GM23338 (cell line): ENCODE results near the gene TMEM132A. TPM values are rescaled to one million over a fixed set of nuclear protein-coding genes. Genes with fewer than 3 reads are reported as not detected.

Experiments used
- ATAC-seq: fragments of 200-7000 bp; cut with Tn5 transposase; 3 replicates; pipeline ENCODE4 v1.9.1; 2020
- DNase-seq: peaks from one replicate; pipeline ENCODE4 v3.0.0-alpha.2; 2015; ENCODE audit warnings: low spot score
- H2AFZ ChIP-seq: fragments of 200-600 bp; sonication (generic); 2 replicates; pipeline ENCODE4 v1.8.0; 2016; ENCODE audit warnings: antibody characterized with exemption, mild to moderate bottlenecking, moderate library complexity
- H3F3A ChIP-seq: fragments of 200-600 bp; sonication (generic); replicated peaks from 2 replicates; pipeline ENCODE4 v1.8.0; 2017; ENCODE audit warnings: antibody characterized with exemption, mixed run types, low read depth
- H3K27ac ChIP-seq: fragments of 200-600 bp; sonication (generic); 2 replicates; pipeline ENCODE4 v1.6.1; 2016; ENCODE audit warnings: low read depth
- H3K27me3 ChIP-seq: fragments of 200-600 bp; sonication (generic); 2 replicates; pipeline ENCODE4 v1.8.0; 2016; ENCODE audit warnings: mild to moderate bottlenecking, mixed run types, moderate library complexity; ENCODE audit not compliant: insufficient read depth
- H3K36me3 ChIP-seq: fragments of 200-600 bp; sonication (generic); 2 replicates; pipeline ENCODE4 v1.8.0; 2016; ENCODE audit warnings: mild to moderate bottlenecking; ENCODE audit not compliant: insufficient read depth
- H3K4me1 ChIP-seq: fragments of 200-600 bp; sonication (generic); 2 replicates; pipeline ENCODE4 v1.8.0; 2016; ENCODE audit warnings: mild to moderate bottlenecking, moderate library complexity; ENCODE audit not compliant: insufficient read depth
- H3K4me2 ChIP-seq: fragments of 200-600 bp; sonication (generic); 2 replicates; pipeline ENCODE4 v1.7.1; 2017; ENCODE audit warnings: mixed run types
- H3K4me3 ChIP-seq: fragments of 200-600 bp; sonication (generic); 2 replicates; pipeline ENCODE4 v1.6.1; 2016; ENCODE audit warnings: mixed run types
- H3K79me2 ChIP-seq: fragments of 200-600 bp; sonication (generic); replicated peaks from 2 replicates; pipeline ENCODE4 v1.8.0; 2017; ENCODE audit warnings: mild to moderate bottlenecking; ENCODE audit not compliant: insufficient read depth
- H3K9me2 ChIP-seq: fragments of 200-600 bp; sonication (generic); 2 replicates; pipeline ENCODE4 v1.8.0; 2017; ENCODE audit not compliant: insufficient read depth
- H4K20me1 ChIP-seq: fragments of 200-600 bp; sonication (generic); replicated peaks from 2 replicates; pipeline ENCODE4 v1.8.0; 2017; ENCODE audit warnings: mild to moderate bottlenecking; ENCODE audit not compliant: insufficient read depth
- H3K27ac Mint-ChIP-seq: 2 replicates; pipeline ENCODE4 v1.8.0; 2020; ENCODE audit warnings: inconsistent platforms, mild to moderate bottlenecking, moderate library complexity, mixed read lengths
- H3K27me3 Mint-ChIP-seq: 3 replicates; pipeline ENCODE4 v1.8.0; 2022; ENCODE audit warnings: low read depth, mild to moderate bottlenecking, moderate library complexity, mixed read lengths, inconsistent platforms; ENCODE audit not compliant: insufficient read depth, poor library complexity
- H3K36me3 Mint-ChIP-seq: 3 replicates; pipeline ENCODE4 v1.8.0; 2021; ENCODE audit warnings: low read depth, mild to moderate bottlenecking, inconsistent platforms, moderate library complexity, mixed read lengths
- H3K4me1 Mint-ChIP-seq: 3 replicates; pipeline ENCODE4 v1.8.0; 2020; ENCODE audit warnings: mild to moderate bottlenecking, inconsistent platforms, mixed read lengths
- H3K4me3 Mint-ChIP-seq: 3 replicates; pipeline ENCODE4 v1.8.0; 2021; ENCODE audit warnings: moderate library complexity, mild to moderate bottlenecking, inconsistent platforms, mixed read lengths
- H3K9me3 Mint-ChIP-seq: 3 replicates; pipeline ENCODE4 v1.8.0; 2020; ENCODE audit warnings: moderate library complexity, mild to moderate bottlenecking, inconsistent platforms, mixed read lengths
- EZH2 ChIP-seq: fragments of 200-600 bp; sonication (generic); IDR thresholded peaks from one replicate; pipeline ENCODE4 v1.8.0; 2017; ENCODE audit warnings: antibody characterized with exemption, mild to moderate bottlenecking, low read depth; ENCODE audit not compliant: unreplicated experiment
- EZH2phosphoT487 ChIP-seq: fragments of 200-600 bp; sonication (generic); IDR thresholded peaks from one replicate; pipeline ENCODE4 v1.8.1; 2018; ENCODE audit warnings: antibody characterized with exemption; ENCODE audit not compliant: unreplicated experiment
- POLR2AphosphoS5 ChIP-seq: IDR thresholded peaks from 2 replicates; pipeline ENCODE4 v1.6.1; 2016; ENCODE audit warnings: antibody characterized with exemption, low read depth
- REST ChIP-seq: IDR thresholded peaks from one replicate; pipeline ENCODE4 v1.6.1; 2018; ENCODE audit warnings: antibody characterized with exemption; ENCODE audit not compliant: unreplicated experiment
- STAT1 ChIP-seq: IDR thresholded peaks from one replicate; pipeline ENCODE4 v1.6.1; 2016; ENCODE audit warnings: antibody characterized with exemption; ENCODE audit not compliant: unreplicated experiment
- ZNF114 ChIP-seq: fragments of 250-450 bp; sonication (Bioruptor Pico); IDR thresholded peaks from 2 replicates; pipeline ENCODE4 v1.5.0; 2020; ENCODE audit warnings: mild to moderate bottlenecking, moderate library complexity
- polyA plus RNA-seq: library from polyadenylated mRNA; unstranded; fragments of >200 nt; fragmentation: Nextera tagmentation; extraction: Ambion mirVana; gene quantifications from 2 replicates; pipeline ENCODE4 v1.2.1, GENCODE V29; 2016
- total RNA-seq: library from RNA; depleted of rRNA; stranded (reverse); fragments of >200 nt; shearing (Covaris generic); gene quantifications from 2 replicates; pipeline ENCODE4 v1.2.3, GENCODE V29; 2014
- TF ChIP-seq, protein P1 (sequence below): IDR thresholded peaks from 2 replicates; pipeline ENCODE4 v1.6.1; 2016; ENCODE audit warnings: antibody characterized with exemption
- TF ChIP-seq, protein P2 (sequence below): fragments of 250-450 bp; sonication (Bioruptor Pico); IDR thresholded peaks from 2 replicates; pipeline ENCODE4 v1.5.0; 2020; ENCODE audit warnings: mild to moderate bottlenecking, moderate library complexity
- TF ChIP-seq, protein P3 (sequence below), 2 experiments: fragments of 200-600 bp in 1 of 2; sonication (generic) in 1 of 2; conservative IDR thresholded peaks; 2 replicates each; pipeline versions ENCODE4 v1.5.1 to v1.6.1; 2016 to 2017; ENCODE audit warnings: antibody characterized with exemption in 2 of 2, low read depth in 2 of 2, mild to moderate bottlenecking in 2 of 2, moderate library complexity in 1 of 2

Gene TMEM132A
- total and polyA plus RNA-seq, 2 experiments from 2014 or later: 36.2 to 96.6 TPM

- TF ChIP-seq, protein P1, sequence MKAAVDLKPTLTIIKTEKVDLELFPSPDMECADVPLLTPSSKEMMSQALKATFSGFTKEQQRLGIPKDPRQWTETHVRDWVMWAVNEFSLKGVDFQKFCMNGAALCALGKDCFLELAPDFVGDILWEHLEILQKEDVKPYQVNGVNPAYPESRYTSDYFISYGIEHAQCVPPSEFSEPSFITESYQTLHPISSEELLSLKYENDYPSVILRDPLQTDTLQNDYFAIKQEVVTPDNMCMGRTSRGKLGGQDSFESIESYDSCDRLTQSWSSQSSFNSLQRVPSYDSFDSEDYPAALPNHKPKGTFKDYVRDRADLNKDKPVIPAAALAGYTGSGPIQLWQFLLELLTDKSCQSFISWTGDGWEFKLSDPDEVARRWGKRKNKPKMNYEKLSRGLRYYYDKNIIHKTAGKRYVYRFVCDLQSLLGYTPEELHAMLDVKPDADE: no peak
- TF ChIP-seq, protein P2, sequence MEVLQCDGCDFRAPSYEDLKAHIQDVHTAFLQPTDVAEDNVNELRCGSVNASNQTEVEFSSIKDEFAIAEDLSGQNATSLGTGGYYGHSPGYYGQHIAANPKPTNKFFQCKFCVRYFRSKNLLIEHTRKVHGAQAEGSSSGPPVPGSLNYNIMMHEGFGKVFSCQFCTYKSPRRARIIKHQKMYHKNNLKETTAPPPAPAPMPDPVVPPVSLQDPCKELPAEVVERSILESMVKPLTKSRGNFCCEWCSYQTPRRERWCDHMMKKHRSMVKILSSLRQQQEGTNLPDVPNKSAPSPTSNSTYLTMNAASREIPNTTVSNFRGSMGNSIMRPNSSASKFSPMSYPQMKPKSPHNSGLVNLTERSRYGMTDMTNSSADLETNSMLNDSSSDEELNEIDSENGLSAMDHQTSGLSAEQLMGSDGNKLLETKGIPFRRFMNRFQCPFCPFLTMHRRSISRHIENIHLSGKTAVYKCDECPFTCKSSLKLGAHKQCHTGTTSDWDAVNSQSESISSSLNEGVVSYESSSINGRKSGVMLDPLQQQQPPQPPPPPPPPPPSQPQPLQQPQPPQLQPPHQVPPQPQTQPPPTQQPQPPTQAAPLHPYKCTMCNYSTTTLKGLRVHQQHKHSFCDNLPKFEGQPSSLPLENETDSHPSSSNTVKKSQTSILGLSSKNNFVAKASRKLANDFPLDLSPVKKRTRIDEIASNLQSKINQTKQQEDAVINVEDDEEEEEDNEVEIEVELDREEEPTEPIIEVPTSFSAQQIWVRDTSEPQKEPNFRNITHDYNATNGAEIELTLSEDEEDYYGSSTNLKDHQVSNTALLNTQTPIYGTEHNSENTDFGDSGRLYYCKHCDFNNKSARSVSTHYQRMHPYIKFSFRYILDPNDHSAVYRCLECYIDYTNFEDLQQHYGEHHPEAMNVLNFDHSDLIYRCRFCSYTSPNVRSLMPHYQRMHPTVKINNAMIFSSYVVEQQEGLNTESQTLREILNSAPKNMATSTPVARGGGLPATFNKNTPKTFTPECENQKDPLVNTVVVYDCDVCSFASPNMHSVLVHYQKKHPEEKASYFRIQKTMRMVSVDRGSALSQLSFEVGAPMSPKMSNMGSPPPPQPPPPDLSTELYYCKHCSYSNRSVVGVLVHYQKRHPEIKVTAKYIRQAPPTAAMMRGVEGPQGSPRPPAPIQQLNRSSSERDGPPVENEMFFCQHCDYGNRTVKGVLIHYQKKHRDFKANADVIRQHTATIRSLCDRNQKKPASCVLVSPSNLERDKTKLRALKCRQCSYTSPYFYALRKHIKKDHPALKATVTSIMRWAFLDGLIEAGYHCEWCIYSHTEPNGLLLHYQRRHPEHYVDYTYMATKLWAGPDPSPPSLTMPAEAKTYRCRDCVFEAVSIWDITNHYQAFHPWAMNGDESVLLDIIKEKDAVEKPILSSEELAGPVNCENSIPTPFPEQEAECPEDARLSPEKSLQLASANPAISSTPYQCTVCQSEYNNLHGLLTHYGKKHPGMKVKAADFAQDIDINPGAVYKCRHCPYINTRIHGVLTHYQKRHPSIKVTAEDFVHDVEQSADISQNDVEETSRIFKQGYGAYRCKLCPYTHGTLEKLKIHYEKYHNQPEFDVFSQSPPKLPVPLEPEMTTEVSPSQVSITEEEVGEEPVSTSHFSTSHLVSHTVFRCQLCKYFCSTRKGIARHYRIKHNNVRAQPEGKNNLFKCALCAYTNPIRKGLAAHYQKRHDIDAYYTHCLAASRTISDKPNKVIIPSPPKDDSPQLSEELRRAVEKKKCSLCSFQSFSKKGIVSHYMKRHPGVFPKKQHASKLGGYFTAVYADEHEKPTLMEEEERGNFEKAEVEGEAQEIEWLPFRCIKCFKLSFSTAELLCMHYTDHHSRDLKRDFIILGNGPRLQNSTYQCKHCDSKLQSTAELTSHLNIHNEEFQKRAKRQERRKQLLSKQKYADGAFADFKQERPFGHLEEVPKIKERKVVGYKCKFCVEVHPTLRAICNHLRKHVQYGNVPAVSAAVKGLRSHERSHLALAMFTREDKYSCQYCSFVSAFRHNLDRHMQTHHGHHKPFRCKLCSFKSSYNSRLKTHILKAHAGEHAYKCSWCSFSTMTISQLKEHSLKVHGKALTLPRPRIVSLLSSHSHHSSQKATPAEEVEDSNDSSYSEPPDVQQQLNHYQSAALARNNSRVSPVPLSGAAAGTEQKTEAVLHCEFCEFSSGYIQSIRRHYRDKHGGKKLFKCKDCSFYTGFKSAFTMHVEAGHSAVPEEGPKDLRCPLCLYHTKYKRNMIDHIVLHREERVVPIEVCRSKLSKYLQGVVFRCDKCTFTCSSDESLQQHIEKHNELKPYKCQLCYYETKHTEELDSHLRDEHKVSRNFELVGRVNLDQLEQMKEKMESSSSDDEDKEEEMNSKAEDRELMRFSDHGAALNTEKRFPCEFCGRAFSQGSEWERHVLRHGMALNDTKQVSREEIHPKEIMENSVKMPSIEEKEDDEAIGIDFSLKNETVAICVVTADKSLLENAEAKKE (CRISPR knock-in tag): no peak
- TF ChIP-seq ZNF114 (CRISPR knock-in tag): no peak
Observed at GRCh38 chr11:60931917-60932316, 7.7 kb downstream of the TMEM132A start (continued).

- Histone ChIP-seq H3K4me1 (no peaks in the 10 kb centered on the region), H2AFZ (no peak overlapping the region), H3K9me2 (no peaks in the 10 kb centered on the region), H3F3A (no peaks in the 10 kb centered on the region), H3K36me3 (0 out of 2 replicates have a peak, but pooled peaks cover 6% of the 10 kb centered on the region), H3K27ac (no peak overlapping the region), H3K4me2 (no peak overlapping the region), H4K20me1 (peaks cover 4% of the 10 kb centered on the region; the same call in 1 of the 2 replicates), H3K4me3 (no peak overlapping the region), H3K27me3 (no peaks in the 10 kb centered on the region), H3K79me2 (no peaks in the 10 kb centered on the region)
- 0 out of 3 replicates have a peak, but pooled peaks cover 8% of the 10 kb centered on the region for H3K4me1 Mint-ChIP-seq
- no peak overlapping the region for H3K27ac Mint-ChIP-seq
- peaks cover 48% of the 10 kb centered on the region for H3K36me3 Mint-ChIP-seq
- peaks cover 2% of the 10 kb centered on the region for H3K27me3 Mint-ChIP-seq
- no peak for DNase-seq
- H3K4me3 Mint-ChIP-seq: no peak overlapping the region
- H3K9me3 Mint-ChIP-seq: no peaks in the 10 kb centered on the region
- peak; percentile 38 for ATAC-seq
- no peak for TF ChIP-seq REST
- TF ChIP-seq POLR2AphosphoS5: no peak
- TF ChIP-seq EZH2phosphoT487: no peak
- TF ChIP-seq STAT1: no peak
- TF ChIP-seq, protein P3, sequence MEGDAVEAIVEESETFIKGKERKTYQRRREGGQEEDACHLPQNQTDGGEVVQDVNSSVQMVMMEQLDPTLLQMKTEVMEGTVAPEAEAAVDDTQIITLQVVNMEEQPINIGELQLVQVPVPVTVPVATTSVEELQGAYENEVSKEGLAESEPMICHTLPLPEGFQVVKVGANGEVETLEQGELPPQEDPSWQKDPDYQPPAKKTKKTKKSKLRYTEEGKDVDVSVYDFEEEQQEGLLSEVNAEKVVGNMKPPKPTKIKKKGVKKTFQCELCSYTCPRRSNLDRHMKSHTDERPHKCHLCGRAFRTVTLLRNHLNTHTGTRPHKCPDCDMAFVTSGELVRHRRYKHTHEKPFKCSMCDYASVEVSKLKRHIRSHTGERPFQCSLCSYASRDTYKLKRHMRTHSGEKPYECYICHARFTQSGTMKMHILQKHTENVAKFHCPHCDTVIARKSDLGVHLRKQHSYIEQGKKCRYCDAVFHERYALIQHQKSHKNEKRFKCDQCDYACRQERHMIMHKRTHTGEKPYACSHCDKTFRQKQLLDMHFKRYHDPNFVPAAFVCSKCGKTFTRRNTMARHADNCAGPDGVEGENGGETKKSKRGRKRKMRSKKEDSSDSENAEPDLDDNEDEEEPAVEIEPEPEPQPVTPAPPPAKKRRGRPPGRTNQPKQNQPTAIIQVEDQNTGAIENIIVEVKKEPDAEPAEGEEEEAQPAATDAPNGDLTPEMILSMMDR (conservative IDR thresholded peaks at IDR 0.05; ENCODE audit: low read depth in 2 of 2): no peak
- no peak for TF ChIP-seq EZH2
Observed at GRCh38 chr11:60932605-60933356, 8.5 kb downstream of the TMEM132A start.
